Suprapubic skin (tissue), 4 donors: Measurements from ENCODE around the gene PPP1R13B. TPM values are rescaled to one million over a fixed set of nuclear protein-coding genes. Genes with fewer than 3 reads are reported as not detected.
A peak's percentile ranks its signal among the peaks of the same experiment; 100 is the strongest.
"Not testable (repeated sequence)": the region's sequence is repeated elsewhere in the genome, so short reads cannot be mapped to it uniquely, and the experiment has no call there.

ENCODE experiments used
- DNase-seq, 2 donors: peaks; one replicate each; pipeline ENCODE4 v3.0.0-alpha.2; 2019; ENCODE audit warnings: low spot score in 2 of 2
- H3K27ac ChIP-seq: fragments of 200-600 bp; sonication (generic); one replicate; pipeline ENCODE4 v1.5.1; 2019
- H3K27me3 ChIP-seq: fragments of 200-600 bp; sonication (generic); one replicate; pipeline ENCODE4 v1.5.1; 2019
- H3K36me3 ChIP-seq: fragments of 200-600 bp; sonication (generic); one replicate; pipeline ENCODE4 v1.5.1; 2019
- H3K4me1 ChIP-seq: fragments of 200-600 bp; sonication (generic); one replicate; pipeline ENCODE4 v1.5.1; 2019
- H3K4me3 ChIP-seq: fragments of 200-600 bp; sonication (generic); one replicate; pipeline ENCODE4 v1.5.1; 2019; ENCODE audit warnings: mild to moderate bottlenecking
- H3K9me3 ChIP-seq: fragments of 200-600 bp; sonication (generic); one replicate; pipeline ENCODE4 v1.5.1; 2019
- EP300 ChIP-seq: sonication (generic); formaldehyde crosslinking; IDR thresholded peaks from one replicate; pipeline ENCODE4 v1.6.1; 2017; ENCODE audit warnings: antibody characterized with exemption
- POLR2A ChIP-seq, 2 donors: fragments of 450-650 bp; IDR thresholded peaks; one replicate each; pipeline ENCODE4 v1.6.1; 2017; ENCODE audit warnings: antibody characterized with exemption in 2 of 2, mild to moderate bottlenecking in 2 of 2, moderate library complexity in 2 of 2
- POLR2AphosphoS5 ChIP-seq, 3 donors: sonication (generic); formaldehyde crosslinking; IDR thresholded peaks; one replicate each; pipeline ENCODE4 v1.6.1; 2017; ENCODE audit warnings: antibody characterized with exemption in 3 of 3
- WGBS: methylation state at CpG from one replicate; pipeline ENCODE4 v1.1.5; 2018; 5-methylcytosine and 5-hydroxymethylcytosine counted together
- total RNA-seq, 4 donors: library from RNA; depleted of rRNA; stranded (reverse); fragments of >200 nt; gene quantifications; one replicate each; pipeline ENCODE4 v1.1.0, GENCODE V29; 2016
- TF ChIP-seq, protein P1 (sequence below), 2 donors: fragments of 200-600 bp in 1 of 2; fragments of 450-650 bp in 1 of 2; sonication (generic) in 1 of 2; IDR thresholded peaks; one replicate each; pipeline ENCODE4 v1.5.1; 2016 to 2019; ENCODE audit warnings: antibody characterized with exemption in 2 of 2, mild to moderate bottlenecking in 1 of 2, moderate library complexity in 1 of 2

The PPP1R13B gene
- total RNA-seq, 4 donors from 2014 or later, result 21.7 to 51.6 (median 36.4) TPM

DNA sequence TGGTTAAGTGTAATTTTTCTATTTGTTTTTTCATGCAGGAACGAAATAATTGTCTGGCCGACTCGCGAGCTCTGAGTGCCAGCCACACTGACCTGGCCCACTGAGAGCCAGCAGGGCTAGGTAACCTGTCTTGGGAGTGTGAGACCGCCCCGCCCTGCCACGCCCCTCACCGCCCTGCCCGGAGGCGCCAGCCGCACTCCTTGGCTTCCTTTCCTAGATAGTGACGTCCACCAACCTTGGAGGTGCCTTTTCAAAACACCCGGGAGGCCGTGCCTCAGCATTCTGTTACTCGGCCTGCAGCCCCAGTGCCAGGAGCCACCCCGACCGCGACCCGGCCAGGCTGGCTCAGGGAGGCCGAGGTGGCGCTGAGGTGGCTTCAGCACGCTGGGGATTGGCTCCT is 153.9 kb downstream of the PPP1R13B start:
- Histone ChIP-seq H3K9me3 (no peaks in the 10 kb centered on the region), H3K36me3 (peaks cover 49% of the 10 kb centered on the region), H3K27ac (peak overlapping the region; percentile 41), H3K27me3 (no peaks in the 10 kb centered on the region), H3K4me1 (peaks cover 64% of the 10 kb centered on the region), H3K4me3 (no peak overlapping the region)
- WGBS, result 78% methylated on average over 13 of the region's 22 CpGs
- TF ChIP-seq POLR2AphosphoS5 (IDR thresholded peaks at IDR 0.05), result peak in 1 of 3 donors; percentile 22
- TF ChIP-seq EP300, result no peak
- peak; percentile 69 for DNase-seq

DNA sequence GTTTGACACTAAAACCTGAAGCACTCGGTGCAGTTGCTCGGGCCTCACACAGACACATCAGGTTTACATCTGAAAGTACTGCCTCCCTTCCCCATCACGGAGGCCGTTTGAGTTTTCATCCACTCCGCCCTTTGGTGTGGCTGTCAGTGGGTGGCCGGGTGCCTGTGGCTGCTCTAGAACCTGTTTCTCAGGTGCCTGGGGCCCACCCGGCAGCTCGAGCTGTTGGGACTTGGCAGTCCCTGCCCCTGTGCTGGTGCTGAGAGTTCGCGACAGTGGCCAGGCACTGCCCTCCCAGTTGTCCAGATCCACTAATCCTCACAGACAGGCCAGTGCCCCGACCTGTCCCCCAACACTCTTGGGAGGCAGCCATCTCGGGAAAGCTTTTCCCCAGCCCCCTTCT is 154.5 kb downstream of the PPP1R13B start:
- peaks cover 57% of the 10 kb centered on the region for H3K4me1 ChIP-seq
- no peak overlapping the region for H3K4me3 ChIP-seq
- peak overlapping the region; percentile 41 for H3K27ac ChIP-seq
- no peaks in the 10 kb centered on the region for H3K27me3 ChIP-seq
- H3K36me3 ChIP-seq, result peaks cover 49% of the 10 kb centered on the region
- H3K9me3 ChIP-seq, result no peaks in the 10 kb centered on the region
- no peak for TF ChIP-seq EP300
- no peak for TF ChIP-seq POLR2A (IDR thresholded peaks at IDR 0.05)
- TF ChIP-seq POLR2AphosphoS5 (IDR thresholded peaks at IDR 0.05), result no peak
- TF ChIP-seq, protein P1, sequence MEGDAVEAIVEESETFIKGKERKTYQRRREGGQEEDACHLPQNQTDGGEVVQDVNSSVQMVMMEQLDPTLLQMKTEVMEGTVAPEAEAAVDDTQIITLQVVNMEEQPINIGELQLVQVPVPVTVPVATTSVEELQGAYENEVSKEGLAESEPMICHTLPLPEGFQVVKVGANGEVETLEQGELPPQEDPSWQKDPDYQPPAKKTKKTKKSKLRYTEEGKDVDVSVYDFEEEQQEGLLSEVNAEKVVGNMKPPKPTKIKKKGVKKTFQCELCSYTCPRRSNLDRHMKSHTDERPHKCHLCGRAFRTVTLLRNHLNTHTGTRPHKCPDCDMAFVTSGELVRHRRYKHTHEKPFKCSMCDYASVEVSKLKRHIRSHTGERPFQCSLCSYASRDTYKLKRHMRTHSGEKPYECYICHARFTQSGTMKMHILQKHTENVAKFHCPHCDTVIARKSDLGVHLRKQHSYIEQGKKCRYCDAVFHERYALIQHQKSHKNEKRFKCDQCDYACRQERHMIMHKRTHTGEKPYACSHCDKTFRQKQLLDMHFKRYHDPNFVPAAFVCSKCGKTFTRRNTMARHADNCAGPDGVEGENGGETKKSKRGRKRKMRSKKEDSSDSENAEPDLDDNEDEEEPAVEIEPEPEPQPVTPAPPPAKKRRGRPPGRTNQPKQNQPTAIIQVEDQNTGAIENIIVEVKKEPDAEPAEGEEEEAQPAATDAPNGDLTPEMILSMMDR (IDR thresholded peaks at IDR 0.05), result no peak
- DNase-seq, result peak in 1 of 2 donors; percentile 60
- WGBS, result 38% methylated on average over 12 of the region's 12 CpGs

DNA sequence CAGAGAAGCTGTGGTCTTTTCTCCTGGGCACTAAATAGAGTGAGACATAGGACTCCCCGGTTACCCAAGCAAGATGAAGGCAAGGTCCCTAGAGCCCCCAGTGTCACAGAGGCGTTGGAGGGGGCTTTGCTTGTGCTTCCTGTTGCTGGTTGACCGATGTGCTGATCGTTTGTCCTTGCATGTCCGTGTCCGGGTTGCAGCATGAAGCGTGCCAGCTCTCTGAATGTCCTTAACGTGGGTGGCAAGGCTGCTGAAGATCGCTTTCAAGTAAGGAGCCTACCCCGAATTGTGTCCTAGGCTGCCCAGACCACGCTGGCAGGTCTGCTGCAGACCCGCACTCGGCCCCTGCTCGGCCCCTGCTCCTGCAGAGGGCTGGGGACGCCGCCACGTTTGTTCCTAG is 155.2 kb downstream of the PPP1R13B start:
- 90% methylated on average over 17 of the region's 17 CpGs for WGBS
- no peaks in the 10 kb centered on the region for H3K27me3 ChIP-seq
- H3K4me3 ChIP-seq, result no peak overlapping the region
- peaks cover 47% of the 10 kb centered on the region for H3K36me3 ChIP-seq
- H3K9me3 ChIP-seq, result no peaks in the 10 kb centered on the region
- TF ChIP-seq, protein P1 (IDR thresholded peaks at IDR 0.05), result no peak
- TF ChIP-seq EP300, result no peak
- TF ChIP-seq POLR2AphosphoS5 (IDR thresholded peaks at IDR 0.05), result no peak
- TF ChIP-seq POLR2A (IDR thresholded peaks at IDR 0.05), result no peak
- DNase-seq, result peak in 1 of 2 donors; percentile 34
- peaks cover 50% of the 10 kb centered on the region for H3K4me1 ChIP-seq
- H3K27ac ChIP-seq, result no peak overlapping the region

DNA sequence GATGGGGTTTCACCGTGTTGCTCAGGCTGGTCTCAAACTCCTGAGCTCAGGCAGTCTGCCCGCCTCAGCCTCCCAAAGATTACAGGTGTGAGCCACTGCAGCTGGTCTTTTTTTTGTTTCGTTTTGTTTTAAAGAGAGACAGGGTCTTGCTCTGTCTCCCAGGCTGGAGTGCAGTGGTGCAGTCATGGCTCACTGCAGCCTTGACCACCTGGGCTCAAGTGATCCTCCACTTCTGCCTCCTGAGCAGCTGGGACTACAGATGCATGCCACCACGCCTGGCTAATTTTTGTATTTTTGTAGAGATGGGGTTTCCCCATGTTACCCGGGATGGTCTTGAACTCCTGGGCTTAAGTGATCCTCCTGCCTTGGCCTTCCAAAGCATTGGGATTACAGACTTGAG is 155.7 kb downstream of the PPP1R13B start:
- Histone ChIP-seq H3K36me3 (peaks cover 52% of the 10 kb centered on the region), H3K4me1 (peaks cover 45% of the 10 kb centered on the region)
- 90% methylated on average over 5 of the region's 5 CpGs for WGBS
- H3K27me3 ChIP-seq, H3K9me3 ChIP-seq, H3K27ac ChIP-seq, H3K4me3 ChIP-seq: not testable (repeated sequence)
- peak in 1 of 2 donors; percentile 14 for DNase-seq

DNA sequence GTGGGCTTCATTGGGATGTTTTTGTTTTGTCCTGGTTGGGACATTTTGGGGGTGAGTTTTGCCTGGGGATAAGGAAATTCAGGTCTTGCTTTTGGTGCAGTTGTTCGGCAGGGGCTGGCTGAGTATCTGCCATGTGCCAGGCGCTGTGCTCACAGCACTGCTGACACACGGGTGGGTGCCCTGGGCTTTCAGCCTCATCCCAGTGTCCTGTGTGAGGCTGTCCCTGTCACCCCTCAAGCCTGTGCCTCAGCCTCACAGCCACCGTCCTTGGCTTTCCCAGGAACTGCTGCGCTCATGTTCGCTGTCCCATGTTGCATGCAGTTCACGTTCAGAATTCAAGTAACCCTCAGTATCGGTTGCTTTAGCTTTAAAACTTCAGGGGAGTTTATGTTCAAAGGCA is 157.0 kb downstream of the PPP1R13B start:
- Histone ChIP-seq H3K4me3 (no peak overlapping the region), H3K27ac (no peak overlapping the region), H3K9me3 (no peaks in the 10 kb centered on the region), H3K4me1 (peaks cover 34% of the 10 kb centered on the region), H3K27me3 (no peaks in the 10 kb centered on the region), H3K36me3 (peaks cover 62% of the 10 kb centered on the region)
- WGBS, result 85% methylated on average over 8 of the region's 8 CpGs
- peak in 1 of 2 donors; percentile 45 for DNase-seq
- TF ChIP-seq POLR2AphosphoS5 (IDR thresholded peaks at IDR 0.05), result no peak
- TF ChIP-seq EP300, result no peak
- TF ChIP-seq POLR2A (IDR thresholded peaks at IDR 0.05), result no peak
- TF ChIP-seq, protein P1 (IDR thresholded peaks at IDR 0.05), result no peak

DNA sequence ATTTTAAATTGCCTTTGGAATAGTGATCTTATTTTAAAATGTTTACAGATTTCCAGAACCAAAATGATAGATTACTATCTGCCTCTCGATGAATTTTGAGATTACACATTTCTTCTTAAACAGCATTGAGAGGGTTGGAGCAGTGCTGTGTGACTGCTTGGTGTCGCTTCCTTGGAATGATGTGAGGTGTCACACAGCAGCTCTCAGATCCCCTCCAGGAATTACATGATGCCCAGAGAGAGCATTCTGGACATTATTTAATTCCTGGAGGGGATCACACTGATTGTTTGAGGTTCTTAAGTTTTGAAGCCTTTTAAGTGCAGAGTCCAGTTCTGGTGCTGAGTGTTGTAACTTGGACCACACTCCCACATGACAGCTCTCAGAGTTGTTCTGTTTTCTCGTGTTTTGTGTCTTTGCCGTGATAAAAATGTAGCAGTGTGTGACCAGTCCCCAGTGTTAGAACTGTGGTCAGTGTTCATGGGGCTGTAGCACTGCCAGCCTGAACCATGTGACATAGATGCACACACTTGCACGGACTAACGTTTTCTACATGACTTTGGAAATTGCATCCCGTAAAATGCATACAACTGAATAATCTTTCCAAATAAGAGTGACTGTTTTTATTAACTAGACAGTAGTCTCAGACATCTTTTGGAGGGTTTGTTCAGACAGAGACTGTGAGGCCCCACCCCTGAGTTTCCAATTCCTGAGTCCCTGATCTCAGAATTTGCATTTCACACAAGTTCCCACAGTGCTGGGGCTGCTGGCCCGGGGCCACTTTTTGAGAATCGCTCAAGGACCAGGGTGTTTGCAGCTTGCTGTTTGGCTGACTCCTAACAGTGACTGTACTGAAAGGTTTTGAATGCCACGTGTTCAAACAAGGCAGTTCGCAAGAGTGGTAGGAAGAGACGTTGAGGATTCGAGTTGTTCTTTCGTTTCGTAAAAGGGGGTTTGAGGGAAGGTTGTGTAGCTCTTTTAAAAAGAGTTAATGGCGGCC is 158.2 kb downstream of the PPP1R13B start:
- WGBS, result 61% methylated on average over 16 of the region's 16 CpGs
- no peak for TF ChIP-seq POLR2AphosphoS5 (IDR thresholded peaks at IDR 0.05)
- TF ChIP-seq EP300, result no peak
- TF ChIP-seq, protein P1 (IDR thresholded peaks at IDR 0.05), result no peak
- no peak for TF ChIP-seq POLR2A (IDR thresholded peaks at IDR 0.05)
- H3K4me3 ChIP-seq, result no peak overlapping the region
- peaks cover 26% of the 10 kb centered on the region for H3K4me1 ChIP-seq
- DNase-seq, result peak in 1 of 2 donors; percentile 45
- H3K27ac ChIP-seq, result peak overlapping the region; percentile 25
- H3K27me3 ChIP-seq, result no peaks in the 10 kb centered on the region
- H3K9me3 ChIP-seq, result no peaks in the 10 kb centered on the region
- H3K36me3 ChIP-seq, result peaks cover 62% of the 10 kb centered on the region
